GM12873 (cell line): Measurements from ENCODE around the gene ZFYVE28.

ENCODE experiments used
- CTCF ChIP-seq: IDR thresholded peaks from 2 replicates; pipeline ENCODE4 v1.5.1; 2012; ENCODE audit warnings: low read depth, mild to moderate bottlenecking, moderate library complexity, low read length, control low read depth; ENCODE audit not compliant: insufficient read depth; ENCODE audit errors: missing control alignments

ZFYVE28 gene

GRCh38 chr4:2434420-2434819 is 16.0 kb upstream of the ZFYVE28 start:
- no peak for TF ChIP-seq CTCF

- TF ChIP-seq CTCF: no peak
Observed at GRCh38 chr4:2433609-2434350, 15.3 kb upstream of the ZFYVE28 start.

GRCh38 chr4:2432991-2433530 is 14.6 kb upstream of the ZFYVE28 start:
- TF ChIP-seq CTCF: no peak

GRCh38 chr4:2432004-2432403 is 13.6 kb upstream of the ZFYVE28 start:
- TF ChIP-seq CTCF: no peak

- TF ChIP-seq CTCF: no peak
Observed at GRCh38 chr4:2428496-2429213, 10.2 kb upstream of the ZFYVE28 start.

GRCh38 chr4:2427383-2428334 is 9.2 kb upstream of the ZFYVE28 start:
- TF ChIP-seq CTCF: no peak

- TF ChIP-seq CTCF: no peak
Observed at GRCh38 chr4:2426711-2427275, 8.3 kb upstream of the ZFYVE28 start.
